GM18858 (cell line): ENCODE measurements around the gene EHHADH.

Source experiments
- ATAC-seq: cut with Tn5 transposase; IDR thresholded peaks from one replicate; pipeline ENCODE4 v1.9.1; 2021; ENCODE audit not compliant: unreplicated experiment

The EHHADH gene

DNA sequence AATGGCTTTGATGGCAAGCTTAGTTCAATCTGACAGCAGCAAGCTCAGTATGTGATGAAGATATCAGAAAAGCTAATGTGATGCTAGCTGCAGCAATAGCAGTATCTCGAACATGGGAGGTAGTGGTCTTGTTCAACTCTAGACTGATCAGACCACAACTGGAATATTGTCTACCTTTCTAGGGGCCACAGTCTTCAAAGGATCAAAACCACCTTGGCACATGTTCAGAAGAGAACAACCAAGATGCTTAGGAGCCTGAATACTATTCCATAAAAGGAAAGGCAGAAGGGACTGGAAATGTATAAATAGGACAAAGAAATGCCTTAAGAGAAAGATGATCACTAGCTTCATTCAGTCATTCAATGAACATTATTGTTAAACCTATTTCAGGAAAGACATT, 103.3 kb downstream of the EHHADH start:
- no peak for ATAC-seq

DNA sequence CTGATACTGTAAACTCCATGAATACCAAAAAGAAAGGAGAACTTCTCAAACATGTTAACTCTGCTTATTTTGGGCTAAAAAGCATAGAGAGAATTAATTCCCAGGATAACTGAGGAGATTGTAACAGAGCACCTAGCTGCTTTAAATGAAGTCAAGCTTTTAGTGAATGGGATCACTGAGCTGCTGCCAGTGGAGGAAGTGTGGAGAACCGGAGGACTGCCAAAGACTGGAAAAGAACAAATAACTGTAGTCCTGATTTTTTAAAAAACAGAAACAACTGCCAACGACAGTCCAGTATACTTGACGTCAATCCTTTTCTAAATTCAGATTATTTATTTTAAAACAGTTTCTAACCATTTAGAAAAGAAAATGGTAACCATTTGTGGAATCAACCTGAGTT, 104.3 kb downstream of the EHHADH start:
- no peak for ATAC-seq

DNA sequence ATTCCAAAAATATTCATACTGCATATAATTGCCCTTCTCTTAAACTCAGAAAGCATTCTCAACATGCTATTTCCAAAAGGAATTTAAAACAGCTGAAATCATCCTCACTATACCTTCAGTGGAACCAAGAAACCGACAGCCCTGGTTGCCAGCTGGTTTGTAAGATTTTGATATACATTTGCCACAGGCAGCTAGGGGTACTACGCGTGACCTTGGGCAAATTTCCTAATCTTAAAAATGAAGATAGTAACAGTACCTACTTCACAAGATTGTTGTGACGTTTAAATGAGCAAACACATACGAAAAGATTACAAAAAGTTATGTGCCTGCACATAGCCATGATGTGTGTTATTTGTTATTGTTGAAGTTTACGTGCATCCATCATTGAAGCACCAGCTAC, 108.3 kb downstream of the EHHADH start:
- ATAC-seq: no peak

DNA sequence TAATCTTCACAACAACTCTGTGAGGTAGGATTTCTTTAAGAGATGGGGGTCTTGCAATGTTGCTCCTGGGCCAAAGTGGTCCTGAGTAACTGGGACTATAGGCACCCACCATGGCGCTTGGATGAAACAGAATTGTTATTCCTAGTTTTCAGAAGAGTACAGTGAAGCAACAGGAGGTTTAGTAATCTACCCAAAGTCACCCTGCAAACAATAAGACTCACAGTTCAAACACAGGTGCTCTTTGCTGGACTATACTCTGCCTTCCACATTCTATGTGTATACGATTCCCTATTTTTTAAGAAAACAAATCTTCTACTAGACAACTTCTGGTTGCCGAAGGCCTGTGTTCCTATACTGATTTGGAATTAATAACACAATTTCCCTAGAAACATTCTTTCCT, 109.1 kb downstream of the EHHADH start:
- ATAC-seq: no peak
